Gastrocnemius medialis (tissue), 4 donors: ENCODE results near the gene ADPRHL1. TPM values are rescaled to one million over a fixed set of nuclear protein-coding genes. Genes with fewer than 3 reads are reported as not detected.

ENCODE experiments used
- ATAC-seq, 2 donors: fragments of 150-250 bp; one replicate each; pipeline ENCODE4 v1.9.1; 2016
- DNase-seq, 2 donors: peaks; one replicate each; pipeline ENCODE4 v3.0.0-alpha.2; 2019
- H3K27ac ChIP-seq, 4 donors: fragments of 200-600 bp; sonication (generic); 1 replicate in 1 of 4; 2 replicates in 3 of 4; pipeline ENCODE4 v1.5.1; 2016 to 2018; ENCODE audit warnings: mild to moderate bottlenecking in 2 of 4, moderate library complexity in 1 of 4
- H3K27me3 ChIP-seq, 3 donors: fragments of 200-600 bp; sonication (generic) in 2 of 3; 1 replicate in 1 of 3; 2 replicates in 2 of 3; pipeline versions ENCODE4 v1.5.1 to v1.6.0; 2016 to 2019; ENCODE audit warnings: mild to moderate bottlenecking in 1 of 3, moderate library complexity in 1 of 3
- H3K36me3 ChIP-seq, 2 donors: fragments of 200-600 bp; sonication (generic) in 1 of 2; one replicate each; pipeline ENCODE4 v1.5.1; 2017 to 2018
- H3K4me1 ChIP-seq, 2 donors: fragments of 200-600 bp; sonication (generic) in 1 of 2; one replicate each; pipeline ENCODE4 v1.5.1; 2016 to 2017; ENCODE audit warnings: mild to moderate bottlenecking in 2 of 2
- H3K4me3 ChIP-seq, 4 donors: fragments of 200-600 bp; sonication (generic) in 3 of 4; 1 replicate in 1 of 4; 2 replicates in 3 of 4; pipeline ENCODE4 v1.5.1; 2016 to 2019; ENCODE audit warnings: mild to moderate bottlenecking in 2 of 4
- H3K9me3 ChIP-seq, 3 donors: fragments of 200-600 bp; sonication (generic) in 2 of 3; 1 replicate in 1 of 3; 2 replicates in 2 of 3; pipeline ENCODE4 v1.5.1; 2016 to 2019
- POLR2A ChIP-seq, 2 donors: fragments of 450-650 bp; IDR thresholded peaks; one replicate each; pipeline ENCODE4 v1.6.1; 2017; ENCODE audit warnings: antibody characterized with exemption in 2 of 2, mild to moderate bottlenecking in 2 of 2, moderate library complexity in 2 of 2
- in situ Hi-C, 4 donors: fragments of 200-750 bp; cut with MboI; loops; one replicate each; pipeline versions ENCODE4 v1.15.0 to v1.8.0; 2017; ENCODE audit warnings: low sequenced_read_pairs in 4 of 4
- intact Hi-C: fragments of 100-400 bp; cut with DNase I; formaldehyde crosslinking; loops from one replicate; pipeline ENCODE4 v1.15.1; 2023; ENCODE audit warnings: low total_unique reads
- total RNA-seq, 4 donors: library from RNA; depleted of rRNA; stranded (reverse); fragments of >200 nt; gene quantifications; one replicate each; pipeline versions ENCODE4 v1.1.0 to v1.2.3, GENCODE V29; 2016
- TF ChIP-seq, protein P1 (sequence below), 5 experiments: fragments of 450-650 bp in 3 of 5; fragments of 200-600 bp in 2 of 5; sonication (generic) in 2 of 5; IDR thresholded peaks in 4 of 5; conservative IDR thresholded peaks in 1 of 5; 1 replicate in 4 of 5; 2 replicates in 1 of 5; pipeline ENCODE4 v1.5.1; 2016 to 2019; ENCODE audit warnings: antibody characterized with exemption in 5 of 5, mild to moderate bottlenecking in 3 of 5, moderate library complexity in 3 of 5

ADPRHL1 gene
- total RNA-seq, 4 donors from 2014 or later, result 224 to 354 (median 295) TPM

DNA sequence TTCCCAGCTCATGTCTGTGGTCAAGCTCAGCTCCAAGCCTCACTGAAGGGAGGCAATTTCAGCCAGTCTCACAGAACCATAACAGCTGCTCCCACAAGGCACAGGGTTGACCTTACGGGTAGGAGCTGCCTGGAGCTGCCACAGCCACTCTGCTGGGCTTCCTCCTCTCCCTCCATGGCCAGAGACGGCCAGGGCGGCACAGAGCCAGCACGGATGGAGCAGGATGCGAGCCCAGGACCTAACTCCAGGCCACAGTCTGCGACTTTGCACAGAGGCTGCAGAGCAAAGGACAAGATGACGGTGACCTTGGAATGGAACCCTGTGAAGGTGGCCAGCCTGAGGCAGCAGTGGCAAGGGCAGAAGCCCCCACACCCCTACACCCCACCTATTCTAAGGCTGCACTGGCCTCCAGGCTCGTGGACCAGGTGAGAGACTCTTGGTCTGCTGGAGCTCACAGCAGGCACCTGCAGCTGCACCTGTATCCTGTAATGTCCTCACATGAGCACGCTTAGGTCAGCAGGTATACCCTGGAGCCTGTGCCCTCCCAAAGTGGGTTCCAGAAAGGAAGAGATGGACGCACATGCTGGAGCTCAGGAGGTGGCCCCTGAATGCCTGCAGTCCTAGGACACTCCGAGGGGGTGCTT is 29.6 kb downstream of the ADPRHL1 start:
- no peaks in the 10 kb centered on the region for H3K9me3 ChIP-seq
- no peak for TF ChIP-seq POLR2A (IDR thresholded peaks at IDR 0.05)
- TF ChIP-seq, protein P1, sequence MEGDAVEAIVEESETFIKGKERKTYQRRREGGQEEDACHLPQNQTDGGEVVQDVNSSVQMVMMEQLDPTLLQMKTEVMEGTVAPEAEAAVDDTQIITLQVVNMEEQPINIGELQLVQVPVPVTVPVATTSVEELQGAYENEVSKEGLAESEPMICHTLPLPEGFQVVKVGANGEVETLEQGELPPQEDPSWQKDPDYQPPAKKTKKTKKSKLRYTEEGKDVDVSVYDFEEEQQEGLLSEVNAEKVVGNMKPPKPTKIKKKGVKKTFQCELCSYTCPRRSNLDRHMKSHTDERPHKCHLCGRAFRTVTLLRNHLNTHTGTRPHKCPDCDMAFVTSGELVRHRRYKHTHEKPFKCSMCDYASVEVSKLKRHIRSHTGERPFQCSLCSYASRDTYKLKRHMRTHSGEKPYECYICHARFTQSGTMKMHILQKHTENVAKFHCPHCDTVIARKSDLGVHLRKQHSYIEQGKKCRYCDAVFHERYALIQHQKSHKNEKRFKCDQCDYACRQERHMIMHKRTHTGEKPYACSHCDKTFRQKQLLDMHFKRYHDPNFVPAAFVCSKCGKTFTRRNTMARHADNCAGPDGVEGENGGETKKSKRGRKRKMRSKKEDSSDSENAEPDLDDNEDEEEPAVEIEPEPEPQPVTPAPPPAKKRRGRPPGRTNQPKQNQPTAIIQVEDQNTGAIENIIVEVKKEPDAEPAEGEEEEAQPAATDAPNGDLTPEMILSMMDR (IDR thresholded peaks at IDR 0.05 in 4 of 5, conservative IDR thresholded peaks at IDR 0.05 in 1 of 5), result no peak
- H3K4me1 ChIP-seq, result no peaks in the 10 kb centered on the region
- DNase-seq (no peak), ATAC-seq (no peak)
- intact Hi-C loops, result no loop called here
- no peak overlapping the region for H3K4me3 ChIP-seq
- H3K36me3 ChIP-seq, result peaks cover 0 to 35% of the 10 kb centered on the region in 2 donors
- in situ Hi-C loops, result no loop called here
- H3K27me3 ChIP-seq, result no peaks in the 10 kb centered on the region
- H3K27ac ChIP-seq, result no peak overlapping the region

DNA sequence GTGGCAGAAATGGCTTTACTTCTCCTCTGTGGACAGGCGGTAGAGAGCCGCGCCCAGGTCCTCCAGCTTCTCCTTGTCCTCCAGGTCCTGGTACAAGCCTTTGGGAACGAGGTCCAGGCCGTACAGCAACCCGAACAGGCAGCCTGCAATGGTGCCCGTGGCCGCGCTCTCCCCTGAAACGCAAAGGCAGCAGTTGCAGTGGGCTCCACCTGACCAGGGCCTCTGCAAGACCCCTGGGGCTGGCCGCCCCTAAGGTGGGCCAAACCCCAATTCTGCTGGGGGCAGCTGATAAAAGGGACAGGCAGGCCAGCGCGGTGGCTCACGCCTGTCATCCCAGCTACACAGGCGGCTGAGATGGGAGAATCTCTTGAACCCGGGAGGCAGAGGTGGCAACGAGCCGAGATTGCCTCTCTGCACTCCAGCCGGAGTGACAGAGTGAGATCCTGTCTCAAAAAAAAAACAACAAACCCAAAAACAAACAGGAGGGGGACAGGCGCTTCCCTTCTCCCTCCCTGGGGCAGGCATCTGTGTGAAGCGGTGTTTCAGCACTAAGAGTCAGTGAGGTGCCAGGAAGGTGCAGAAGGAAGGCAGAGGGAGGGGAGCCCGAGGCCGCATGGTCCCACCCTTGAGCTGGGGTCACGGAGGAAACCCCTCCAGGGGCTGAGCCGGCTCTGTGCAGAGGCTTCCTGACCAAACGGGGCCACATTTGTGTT is 30.3 kb downstream of the ADPRHL1 start:
- in situ Hi-C loops (no loop called here), intact Hi-C loops (no loop called here)
- no peaks in the 10 kb centered on the region for H3K27me3 ChIP-seq
- no peak overlapping the region for H3K27ac ChIP-seq
- DNase-seq, result no peak
- no peaks in the 10 kb centered on the region for H3K9me3 ChIP-seq
- no peak for ATAC-seq
- peaks cover 0 to 32% of the 10 kb centered on the region in 2 donors for H3K36me3 ChIP-seq
- no peak overlapping the region for H3K4me3 ChIP-seq
- no peaks in the 10 kb centered on the region for H3K4me1 ChIP-seq
- TF ChIP-seq POLR2A (IDR thresholded peaks at IDR 0.05), result no peak
- TF ChIP-seq, protein P1 (IDR thresholded peaks at IDR 0.05 in 4 of 5, conservative IDR thresholded peaks at IDR 0.05 in 1 of 5), result no peak

DNA sequence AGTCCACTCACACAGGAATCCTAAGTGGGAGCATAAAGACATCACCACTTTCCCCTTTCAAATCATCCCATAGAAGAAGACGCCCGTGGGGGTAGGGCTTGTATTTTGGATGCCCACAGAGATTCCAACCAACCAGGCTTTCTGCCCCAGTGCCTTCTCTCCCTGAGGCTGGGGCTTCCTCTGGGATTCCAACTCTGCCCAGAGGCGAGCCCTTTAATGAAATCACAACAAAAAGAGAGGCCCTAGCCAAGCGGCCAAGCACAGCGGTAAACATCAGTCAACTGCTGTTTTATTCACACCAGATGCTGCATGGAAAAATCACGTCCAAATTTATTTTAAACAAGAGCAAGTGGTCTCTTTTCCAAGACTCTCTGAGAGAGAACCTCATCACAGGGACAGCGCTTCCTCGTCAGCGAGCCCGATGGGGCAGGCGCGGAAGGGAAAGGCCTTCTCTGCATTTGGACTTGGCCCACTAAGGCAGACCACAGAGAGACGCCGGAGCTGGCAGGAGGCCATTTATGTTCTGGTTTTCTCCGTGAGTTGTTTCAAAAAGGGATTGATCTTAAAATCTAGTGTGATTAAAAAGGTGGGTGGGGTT is 31.5 kb downstream of the ADPRHL1 start:
- peaks cover 0 to 32% of the 10 kb centered on the region in 2 donors for H3K36me3 ChIP-seq
- no peak overlapping the region for H3K4me3 ChIP-seq
- ATAC-seq, result no peak
- intact Hi-C loops, result no loop called here
- H3K27me3 ChIP-seq, result no peaks in the 10 kb centered on the region
- no peaks in the 10 kb centered on the region for H3K4me1 ChIP-seq
- no peak for TF ChIP-seq POLR2A (IDR thresholded peaks at IDR 0.05)
- TF ChIP-seq, protein P1 (IDR thresholded peaks at IDR 0.05 in 4 of 5, conservative IDR thresholded peaks at IDR 0.05 in 1 of 5), result no peak
- in situ Hi-C loops, result no loop called here
- H3K27ac ChIP-seq, result peak overlapping the region in 2 of 4 donors; percentile 42 to 49
- no peaks in the 10 kb centered on the region for H3K9me3 ChIP-seq
- no peak for DNase-seq

DNA sequence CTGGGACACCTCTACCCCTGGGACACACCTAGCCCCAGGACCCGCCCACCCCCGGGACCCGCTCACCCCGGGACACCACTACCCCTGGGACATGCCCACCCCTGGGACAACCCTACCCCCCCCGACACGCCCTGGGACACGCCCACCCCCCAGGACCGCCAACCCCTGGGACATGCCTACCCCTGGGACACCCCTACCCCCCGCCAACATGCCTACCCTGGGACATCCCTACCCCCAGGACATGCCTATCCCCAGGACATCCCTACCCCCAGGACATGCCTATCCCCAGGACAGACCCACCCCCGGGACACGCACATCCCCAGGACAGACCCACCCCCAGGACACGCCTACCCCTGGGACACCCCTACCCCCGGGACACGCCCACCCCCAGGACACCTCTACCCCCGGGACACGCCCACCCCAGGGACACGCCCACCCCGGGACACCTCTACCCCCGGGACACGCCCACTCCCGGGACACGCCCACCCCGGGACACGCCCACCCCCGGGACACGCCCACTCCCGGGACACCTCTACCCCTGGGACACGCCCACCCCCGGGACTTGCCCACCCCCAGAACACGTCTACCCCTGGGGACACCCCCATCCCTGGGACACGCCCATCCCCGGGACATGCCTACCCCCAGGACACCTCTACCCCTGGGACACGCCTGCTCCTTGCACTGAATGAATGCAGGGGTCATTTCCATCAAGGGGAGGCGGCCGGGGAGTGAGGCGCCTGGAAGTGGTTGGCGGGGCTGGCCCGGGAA is 32.3 kb downstream of the ADPRHL1 start:
- DNase-seq, result no peak

More for the DNA sequence above, 32.3 kb downstream of the ADPRHL1 start:
- in situ Hi-C loops, result no loop called here
- H3K36me3 ChIP-seq, result peaks cover 0 to 32% of the 10 kb centered on the region in 2 donors
- peak overlapping the region in 1 of 4 donors; percentile 49 for H3K27ac ChIP-seq
- no peak for ATAC-seq
- no peaks in the 10 kb centered on the region for H3K9me3 ChIP-seq
- intact Hi-C loops, result no loop called here
- no peaks in the 10 kb centered on the region for H3K4me1 ChIP-seq
- TF ChIP-seq POLR2A (IDR thresholded peaks at IDR 0.05), result no peak
- TF ChIP-seq, protein P1 (IDR thresholded peaks at IDR 0.05 in 4 of 5, conservative IDR thresholded peaks at IDR 0.05 in 1 of 5), result no peak
- no peak overlapping the region for H3K4me3 ChIP-seq
- no peaks in the 10 kb centered on the region for H3K27me3 ChIP-seq
